ENCODE data around the gene GSG1. TPM values are rescaled to one million over a fixed set of nuclear protein-coding genes. Genes with fewer than 3 reads are reported as not detected.

GSG1 gene
- total RNA-seq, 1 experiment from 2014 or later, result not detected

DNA sequence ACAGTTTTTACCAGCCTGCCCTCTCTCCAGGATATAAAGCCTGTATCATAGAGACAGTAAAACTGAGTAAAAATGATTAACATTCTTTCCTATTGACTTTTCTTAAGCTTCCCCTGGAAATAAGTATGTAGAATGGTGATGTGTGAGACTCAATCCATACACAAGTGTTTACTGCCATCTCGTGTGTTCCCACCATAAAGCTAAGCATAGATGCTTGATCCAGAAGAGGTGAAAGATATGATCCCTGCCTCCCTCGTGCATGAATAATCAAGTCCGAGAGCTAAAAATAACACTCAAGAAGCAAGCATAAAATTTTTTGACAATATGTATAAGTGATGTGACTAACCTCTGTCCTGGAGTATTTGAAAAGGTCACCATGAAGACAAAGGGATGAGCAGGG is 16.9 kb upstream of the GSG1 start:
- ATAC-seq (no peak), DNase-seq (ENCODE audit: low read depth, low spot score) (no peak)
- TF ChIP-seq SRF (IDR thresholded peaks at IDR 0.05; ENCODE audit: low read depth) (no peak), POLR2A (IDR thresholded peaks at IDR 0.05; ENCODE audit: borderline replicate concordance, extremely low read depth, insufficient read depth, insufficient read length) (no peak), ELF1 (IDR thresholded peaks at IDR 0.05; ENCODE audit: borderline replicate concordance, low read depth) (no peak), POLR2AphosphoS5 (IDR thresholded peaks at IDR 0.05; ENCODE audit: low read depth, low read length) (no peak)
- TF ChIP-seq, protein P1, sequence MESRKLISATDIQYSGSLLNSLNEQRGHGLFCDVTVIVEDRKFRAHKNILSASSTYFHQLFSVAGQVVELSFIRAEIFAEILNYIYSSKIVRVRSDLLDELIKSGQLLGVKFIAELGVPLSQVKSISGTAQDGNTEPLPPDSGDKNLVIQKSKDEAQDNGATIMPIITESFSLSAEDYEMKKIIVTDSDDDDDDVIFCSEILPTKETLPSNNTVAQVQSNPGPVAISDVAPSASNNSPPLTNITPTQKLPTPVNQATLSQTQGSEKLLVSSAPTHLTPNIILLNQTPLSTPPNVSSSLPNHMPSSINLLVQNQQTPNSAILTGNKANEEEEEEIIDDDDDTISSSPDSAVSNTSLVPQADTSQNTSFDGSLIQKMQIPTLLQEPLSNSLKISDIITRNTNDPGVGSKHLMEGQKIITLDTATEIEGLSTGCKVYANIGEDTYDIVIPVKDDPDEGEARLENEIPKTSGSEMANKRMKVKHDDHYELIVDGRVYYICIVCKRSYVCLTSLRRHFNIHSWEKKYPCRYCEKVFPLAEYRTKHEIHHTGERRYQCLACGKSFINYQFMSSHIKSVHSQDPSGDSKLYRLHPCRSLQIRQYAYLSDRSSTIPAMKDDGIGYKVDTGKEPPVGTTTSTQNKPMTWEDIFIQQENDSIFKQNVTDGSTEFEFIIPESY (IDR thresholded peaks at IDR 0.05; ENCODE audit: extremely low read depth, insufficient replicate concordance, low read length), result no peak
- TF ChIP-seq, protein P2, sequence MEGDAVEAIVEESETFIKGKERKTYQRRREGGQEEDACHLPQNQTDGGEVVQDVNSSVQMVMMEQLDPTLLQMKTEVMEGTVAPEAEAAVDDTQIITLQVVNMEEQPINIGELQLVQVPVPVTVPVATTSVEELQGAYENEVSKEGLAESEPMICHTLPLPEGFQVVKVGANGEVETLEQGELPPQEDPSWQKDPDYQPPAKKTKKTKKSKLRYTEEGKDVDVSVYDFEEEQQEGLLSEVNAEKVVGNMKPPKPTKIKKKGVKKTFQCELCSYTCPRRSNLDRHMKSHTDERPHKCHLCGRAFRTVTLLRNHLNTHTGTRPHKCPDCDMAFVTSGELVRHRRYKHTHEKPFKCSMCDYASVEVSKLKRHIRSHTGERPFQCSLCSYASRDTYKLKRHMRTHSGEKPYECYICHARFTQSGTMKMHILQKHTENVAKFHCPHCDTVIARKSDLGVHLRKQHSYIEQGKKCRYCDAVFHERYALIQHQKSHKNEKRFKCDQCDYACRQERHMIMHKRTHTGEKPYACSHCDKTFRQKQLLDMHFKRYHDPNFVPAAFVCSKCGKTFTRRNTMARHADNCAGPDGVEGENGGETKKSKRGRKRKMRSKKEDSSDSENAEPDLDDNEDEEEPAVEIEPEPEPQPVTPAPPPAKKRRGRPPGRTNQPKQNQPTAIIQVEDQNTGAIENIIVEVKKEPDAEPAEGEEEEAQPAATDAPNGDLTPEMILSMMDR (IDR thresholded peaks at IDR 0.05 in 2 of 3, conservative IDR thresholded peaks at IDR 0.05 in 1 of 3; ENCODE audit: borderline replicate concordance in 1 of 3, insufficient read depth in 1 of 3, low read depth in 2 of 3, low read length in 2 of 3), result no peak
- no peak overlapping the region for H3K27ac ChIP-seq (ENCODE audit: low read depth, low read length)
- CTCF ChIA-PET, result no interaction called here
- POLR2A ChIA-PET, result no interaction called here
- RAD21 ChIA-PET (ENCODE audit: low non-redundant PET in 1 of 2, low total read pairs in 2 of 2, uncharacterized antibody in 2 of 2, unreplicated experiment in 2 of 2), result no interaction called here
- H3K9ac ChIP-seq (ENCODE audit: low read length), result no peak overlapping the region
- H4K20me1 ChIP-seq (ENCODE audit: insufficient read depth), result no peaks in the 10 kb centered on the region
- intact Hi-C loops (cut with micrococcal nuclease), result no loop called here
- peaks cover 14 to 38% of the 10 kb centered on the region in 2 experiments for H3K4me1 ChIP-seq (ENCODE audit: control insufficient read depth in 1 of 2, insufficient read depth in 2 of 2, low read length in 2 of 2)
- no peaks in the 10 kb centered on the region for H3K36me3 ChIP-seq (ENCODE audit: control insufficient read depth in 1 of 2, insufficient read depth in 2 of 2, low read length in 2 of 2)
- no peaks in the 10 kb centered on the region for H3K79me2 ChIP-seq (ENCODE audit: insufficient read depth, low read length)
- H3K4me2 ChIP-seq (ENCODE audit: low read length), result no peak overlapping the region
- H3K9me2 ChIP-seq (ENCODE audit: insufficient read depth), result no peaks in the 10 kb centered on the region
- BruUV-seq (replicated peaks), result no TSS peak
- no peak overlapping the region for H2AFZ ChIP-seq (ENCODE audit: low read depth, low read length, poor library complexity, severe bottlenecking)
- H3K4me3 ChIP-seq (replicated peaks in 1 of 2; ENCODE audit: low read depth in 1 of 2, low read length in 2 of 2), result no peak overlapping the region
- no peaks in the 10 kb centered on the region for H3K27me3 ChIP-seq (ENCODE audit: insufficient read depth, low read length)
- no peaks in the 10 kb centered on the region for H3K9me3 ChIP-seq (ENCODE audit: control insufficient read depth in 1 of 2, insufficient read depth in 1 of 2, low read depth in 1 of 2, low read length in 2 of 2)
